Bronchial epithelial cell (primary cell): ENCODE measurements around the gene ASXL2. TPM values are rescaled to one million over a fixed set of nuclear protein-coding genes. Genes with fewer than 3 reads are reported as not detected.
"Not testable (repeated sequence)": the region's sequence is repeated elsewhere in the genome, so short reads cannot be mapped to it uniquely, and the experiment has no call there.

Experiments used
- DNase-seq: peaks from one replicate; pipeline ENCODE4 v3.0.0-alpha.2; 2010; ENCODE audit warnings: low read depth
- FAIRE-seq: peaks from 2 replicates; lab custom pipeline; 2011; peaks lifted over from hg19 to GRCh38; lab: Jason Lieb, UNC
- H3K27me3 ChIP-seq: 2 replicates; pipeline ENCODE4 v1.5.1; 2011; ENCODE audit warnings: low read length; ENCODE audit not compliant: control insufficient read depth, insufficient read depth
- H3K36me3 ChIP-seq: 2 replicates; pipeline ENCODE4 v1.5.1; 2011; ENCODE audit warnings: low read length; ENCODE audit not compliant: control insufficient read depth, insufficient read depth
- H3K4me3 ChIP-seq: 2 replicates; pipeline ENCODE4 v1.5.1; 2011; ENCODE audit warnings: mild to moderate bottlenecking, low read depth, low read length, control low read depth
- total RNA-seq: library from RNA; depleted of rRNA; stranded (reverse); fragments of >200 nt; gene quantifications from 2 replicates; pipeline ENCODE4 v1.2.1, GENCODE V29; 2014
- TF ChIP-seq, protein P1 (sequence below): IDR thresholded peaks from 2 replicates; pipeline ENCODE4 v1.5.1; 2011; ENCODE audit warnings: mild to moderate bottlenecking, moderate library complexity, low read length, control low read depth, inconsistent platforms; ENCODE audit not compliant: insufficient read depth, severe bottlenecking

Gene ASXL2
- total RNA-seq, 1 donor from 2014 or later: 4.2 TPM

DNA sequence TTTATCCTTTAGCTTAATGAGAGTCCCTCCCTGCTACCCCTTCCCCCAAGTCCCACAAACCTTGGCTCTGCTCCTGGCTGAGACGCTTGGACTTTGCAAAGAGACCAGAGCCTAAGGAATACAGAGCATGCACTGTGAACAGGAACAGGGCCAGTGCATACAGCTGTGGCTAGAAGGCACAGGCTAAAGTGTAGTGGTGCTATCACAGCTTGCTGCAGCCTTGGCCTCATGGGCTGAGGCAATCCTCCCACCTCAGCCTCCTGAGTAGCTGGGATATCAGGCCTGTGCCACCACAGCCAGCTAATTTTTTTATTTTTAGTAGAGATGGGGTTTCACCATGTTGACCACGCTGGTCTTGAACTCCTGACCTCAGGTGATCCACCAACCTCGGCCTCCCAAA is 39.5 kb upstream of the ASXL2 start:
- Histone ChIP-seq H3K36me3 (no peaks in the 10 kb centered on the region), H3K27me3 (no peaks in the 10 kb centered on the region), H3K4me3 (no peak overlapping the region)
- DNase-seq (no peak), FAIRE-seq (no peak)
- TF ChIP-seq, protein P1, sequence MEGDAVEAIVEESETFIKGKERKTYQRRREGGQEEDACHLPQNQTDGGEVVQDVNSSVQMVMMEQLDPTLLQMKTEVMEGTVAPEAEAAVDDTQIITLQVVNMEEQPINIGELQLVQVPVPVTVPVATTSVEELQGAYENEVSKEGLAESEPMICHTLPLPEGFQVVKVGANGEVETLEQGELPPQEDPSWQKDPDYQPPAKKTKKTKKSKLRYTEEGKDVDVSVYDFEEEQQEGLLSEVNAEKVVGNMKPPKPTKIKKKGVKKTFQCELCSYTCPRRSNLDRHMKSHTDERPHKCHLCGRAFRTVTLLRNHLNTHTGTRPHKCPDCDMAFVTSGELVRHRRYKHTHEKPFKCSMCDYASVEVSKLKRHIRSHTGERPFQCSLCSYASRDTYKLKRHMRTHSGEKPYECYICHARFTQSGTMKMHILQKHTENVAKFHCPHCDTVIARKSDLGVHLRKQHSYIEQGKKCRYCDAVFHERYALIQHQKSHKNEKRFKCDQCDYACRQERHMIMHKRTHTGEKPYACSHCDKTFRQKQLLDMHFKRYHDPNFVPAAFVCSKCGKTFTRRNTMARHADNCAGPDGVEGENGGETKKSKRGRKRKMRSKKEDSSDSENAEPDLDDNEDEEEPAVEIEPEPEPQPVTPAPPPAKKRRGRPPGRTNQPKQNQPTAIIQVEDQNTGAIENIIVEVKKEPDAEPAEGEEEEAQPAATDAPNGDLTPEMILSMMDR: no peak

DNA sequence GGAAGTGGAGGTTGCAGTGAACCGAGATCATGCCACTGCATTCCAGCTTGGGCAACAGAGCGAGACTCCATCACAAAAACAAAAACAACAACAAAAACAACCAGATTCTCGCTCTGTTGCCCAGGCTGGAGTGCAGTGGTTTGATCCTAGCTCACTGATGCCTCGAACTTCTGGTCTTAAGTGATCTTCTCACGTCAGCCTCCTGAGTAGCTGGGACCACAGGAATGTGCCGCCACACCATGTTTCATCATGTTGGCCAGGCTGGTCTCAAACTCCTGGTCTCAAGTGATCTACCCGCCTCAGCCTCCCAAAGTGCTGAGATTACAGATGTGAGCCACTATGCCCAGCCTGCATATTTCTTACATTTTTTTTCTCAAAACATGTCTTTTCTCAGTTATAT is 39.1 kb upstream of the ASXL2 start:
- not testable (repeated sequence) for H3K4me3 ChIP-seq, FAIRE-seq, DNase-seq

DNA sequence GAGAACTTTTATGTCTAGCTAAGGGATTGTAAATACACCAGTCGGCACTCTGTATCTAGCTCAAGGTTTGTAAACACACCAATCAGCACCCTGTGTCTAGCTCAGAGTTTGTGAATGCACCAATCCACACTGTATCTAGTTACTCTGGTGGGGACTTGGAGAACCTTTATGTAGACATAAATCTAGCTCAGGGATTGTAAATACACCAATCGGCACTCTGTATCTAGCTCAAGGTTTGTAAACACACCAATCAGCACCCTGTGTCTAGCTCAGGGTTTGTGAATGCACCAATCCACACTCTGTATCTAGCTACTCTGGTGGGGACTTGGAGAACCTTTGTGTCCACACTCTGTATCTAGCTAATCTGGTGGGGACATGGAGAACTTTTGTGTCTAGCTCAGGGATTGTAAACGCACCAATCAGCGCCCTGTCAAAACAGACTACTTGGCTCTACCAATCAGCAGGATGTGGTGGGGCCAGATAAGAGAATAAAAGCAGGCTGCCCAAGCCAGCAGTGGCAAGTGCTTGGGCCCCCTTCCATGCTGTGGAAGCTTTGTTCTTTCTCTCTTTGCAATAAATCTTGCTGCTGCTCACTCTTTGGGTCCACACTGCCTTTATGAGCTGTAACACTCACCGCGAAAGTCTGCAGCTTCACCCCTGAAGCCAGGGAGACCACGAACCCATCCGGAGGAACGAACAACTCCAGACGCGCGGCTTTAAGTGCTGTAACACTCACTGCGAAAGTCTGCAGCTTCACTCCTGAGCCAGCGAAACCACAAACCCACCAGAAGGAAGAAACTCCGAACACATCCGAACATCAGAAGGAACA is 37.9 kb upstream of the ASXL2 start:
- H3K27me3 ChIP-seq, DNase-seq, FAIRE-seq, H3K4me3 ChIP-seq, H3K36me3 ChIP-seq: not testable (repeated sequence)

More for the DNA sequence above, 39.1 kb upstream of the ASXL2 start:
- not testable (repeated sequence) for H3K36me3 ChIP-seq, H3K27me3 ChIP-seq

DNA sequence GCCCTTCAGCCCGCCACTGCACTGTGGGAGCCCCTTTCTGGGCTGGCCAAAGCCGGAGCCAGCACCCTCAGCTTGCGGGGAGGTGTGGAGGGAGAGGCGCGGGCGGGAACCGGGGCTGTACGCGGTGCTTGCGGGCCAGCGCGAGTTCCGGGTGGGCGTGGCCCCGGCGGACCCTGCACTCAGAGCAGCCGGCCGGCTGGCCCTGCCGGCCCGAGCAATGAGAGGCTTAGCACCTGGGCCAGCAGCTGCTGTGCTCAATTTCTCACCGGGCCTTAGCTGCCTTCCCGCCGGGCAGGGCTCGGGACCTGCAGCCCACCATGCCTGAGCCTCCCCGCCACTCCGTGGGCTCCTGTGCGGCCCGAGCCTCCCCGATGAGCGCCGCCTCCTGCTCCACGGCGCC is 37.1 kb upstream of the ASXL2 start:
- not testable (repeated sequence) for H3K36me3 ChIP-seq, FAIRE-seq, DNase-seq, H3K4me3 ChIP-seq, H3K27me3 ChIP-seq

DNA sequence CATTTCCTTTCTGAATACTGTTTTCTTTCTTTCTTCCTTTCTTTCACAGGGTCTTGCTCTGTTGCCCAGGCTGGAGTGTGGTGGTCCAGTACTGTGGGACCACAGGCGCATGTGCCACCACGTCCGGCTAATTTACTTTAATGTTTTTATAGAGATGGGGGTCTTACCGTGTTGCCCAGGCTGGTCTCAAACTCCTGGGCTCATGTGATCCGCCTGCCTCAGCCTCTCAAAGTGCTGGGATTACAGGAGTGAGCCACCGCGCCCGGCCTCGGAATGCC is 35.3 kb upstream of the ASXL2 start:
- H3K27me3 ChIP-seq, FAIRE-seq, H3K4me3 ChIP-seq, DNase-seq, H3K36me3 ChIP-seq: not testable (repeated sequence)

DNA sequence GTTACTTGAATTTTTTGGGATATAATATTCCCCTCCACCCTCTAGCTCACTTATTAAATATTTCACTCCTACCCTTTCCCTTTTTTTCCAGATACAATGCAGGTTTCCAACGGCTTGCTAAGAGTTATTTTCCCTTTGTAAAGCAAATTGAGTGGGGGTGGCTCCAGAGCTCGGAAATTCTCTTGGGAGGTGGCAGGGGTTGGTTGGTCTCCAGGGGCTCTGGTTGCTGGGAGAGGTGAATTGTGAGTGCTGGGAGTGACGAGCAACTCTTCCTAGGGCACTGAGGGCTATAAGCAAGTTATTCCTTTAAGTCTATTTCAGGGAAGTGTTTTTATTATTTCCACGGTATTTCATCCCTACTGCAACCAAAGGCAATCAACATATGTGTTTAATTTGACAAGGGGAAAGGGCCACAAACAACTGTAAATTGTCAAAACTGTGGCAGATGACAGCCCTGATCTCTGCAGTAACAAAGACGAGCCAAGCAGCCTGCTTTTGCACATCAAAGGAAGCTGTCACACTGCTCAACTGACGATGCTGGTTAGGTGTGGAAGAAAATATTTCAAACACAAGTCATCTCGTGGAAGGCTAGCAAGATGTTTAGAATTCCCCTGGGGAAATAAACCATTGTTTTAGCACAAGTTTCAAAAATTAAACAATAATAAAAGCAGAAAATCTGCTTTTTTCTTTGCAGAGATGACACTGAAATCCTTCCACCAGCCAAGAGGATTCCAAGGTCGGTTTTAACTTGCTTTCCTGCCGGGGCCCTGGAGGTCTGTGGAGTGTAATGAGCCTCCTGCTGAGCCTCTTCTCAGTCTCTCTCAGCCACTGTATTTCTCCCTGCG is 34.8 kb upstream of the ASXL2 start:
- TF ChIP-seq, protein P1: no peak
- no peaks in the 10 kb centered on the region for H3K36me3 ChIP-seq
- DNase-seq: no peak
- no peak overlapping the region for H3K4me3 ChIP-seq
- no peak for FAIRE-seq
- no peaks in the 10 kb centered on the region for H3K27me3 ChIP-seq

DNA sequence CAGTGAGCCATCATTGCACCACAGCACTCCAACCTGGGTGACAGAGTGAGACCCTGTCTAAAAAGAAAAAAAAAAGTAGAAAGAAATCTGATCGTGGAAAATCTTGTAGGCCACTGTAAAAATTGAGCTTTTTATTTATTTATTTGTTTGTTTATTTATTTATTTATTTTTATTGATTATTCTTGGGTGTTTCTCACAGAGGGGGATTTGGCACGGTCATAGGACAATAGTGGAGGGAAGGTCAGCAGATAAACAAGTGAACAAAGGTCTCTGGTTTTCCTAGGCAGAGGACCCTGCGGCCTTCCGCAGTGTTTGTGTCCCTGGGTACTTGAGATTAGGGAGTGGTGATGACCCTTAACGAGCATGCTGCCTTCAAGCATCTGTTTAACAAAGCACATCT is 31.3 kb upstream of the ASXL2 start:
- not testable (repeated sequence) for DNase-seq, H3K27me3 ChIP-seq, FAIRE-seq, H3K36me3 ChIP-seq, H3K4me3 ChIP-seq

DNA sequence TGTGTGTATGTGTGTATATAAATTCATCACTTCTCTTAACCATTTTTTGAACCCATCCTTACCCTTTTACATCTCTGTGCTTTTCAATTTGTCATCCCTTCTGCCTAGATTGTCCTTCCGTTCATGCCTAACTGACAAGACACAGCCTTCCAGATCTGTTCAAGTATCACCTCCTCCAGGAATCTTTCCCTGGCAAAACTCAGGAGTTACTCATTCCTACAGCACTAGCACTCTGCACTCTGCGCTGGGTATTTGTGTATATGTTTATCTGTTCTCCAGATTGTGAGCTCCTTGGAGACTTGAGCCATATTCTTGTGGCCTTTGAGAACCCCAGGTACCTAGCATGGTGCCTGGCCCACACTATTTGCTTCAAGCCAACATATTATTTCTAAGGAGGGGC is 26.8 kb upstream of the ASXL2 start:
- Histone ChIP-seq H3K27me3 (no peaks in the 10 kb centered on the region), H3K4me3 (no peak overlapping the region), H3K36me3 (no peaks in the 10 kb centered on the region)
- FAIRE-seq (no peak), DNase-seq (no peak)
- TF ChIP-seq, protein P1: no peak
